ENCODE data around the gene VWA1. TPM values are rescaled to one million over a fixed set of nuclear protein-coding genes. Genes with fewer than 3 reads are reported as not detected.
"Not testable (repeated sequence)": the region's sequence is repeated elsewhere in the genome, so short reads cannot be mapped to it uniquely, and the experiment has no call there.

The VWA1 gene
- polyA plus RNA-seq, 1 of the 3 experiments (the other 2 are of a cell fraction): 7.4 TPM

DNA sequence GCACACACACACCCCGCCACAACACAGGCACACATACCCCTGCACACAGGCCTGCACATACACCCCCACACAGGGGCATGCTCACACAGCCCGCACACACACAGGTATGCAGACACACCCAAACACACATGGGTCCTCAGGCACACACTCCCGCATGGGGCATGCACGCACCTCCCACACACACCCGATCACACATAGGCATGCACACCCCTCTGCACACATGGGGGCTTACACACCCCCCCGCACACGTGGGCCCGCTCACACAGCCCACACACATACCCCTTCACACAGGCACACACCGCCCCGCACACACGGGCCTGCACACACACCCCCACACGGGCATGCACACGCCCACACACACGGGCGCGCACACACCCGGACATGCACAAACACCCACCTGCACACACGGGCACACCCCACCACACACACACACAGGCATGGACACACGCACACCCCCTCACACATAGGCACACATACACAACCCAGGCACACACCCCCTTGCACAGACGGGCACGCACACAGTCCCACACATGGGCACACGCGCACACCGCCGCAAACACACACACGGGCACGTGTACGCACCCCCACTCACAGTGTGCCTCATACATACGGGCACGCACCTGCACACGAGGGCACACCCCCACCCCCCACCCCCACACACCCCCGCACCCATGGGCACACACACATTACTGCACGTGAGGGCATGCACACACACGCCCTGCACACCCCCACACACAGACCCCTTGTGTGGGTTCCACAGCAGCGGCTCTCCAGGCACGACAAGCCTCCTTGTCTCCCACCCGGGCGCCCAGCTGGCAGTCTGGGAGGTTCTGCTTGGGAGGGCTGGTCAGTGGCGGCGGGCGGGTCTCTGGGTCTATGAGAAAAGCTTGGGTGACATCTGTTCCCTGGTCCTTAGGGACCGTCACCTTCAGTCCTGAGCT is 44.3 kb downstream of the VWA1 start:
- ChIA-PET CTCF (no interaction called here), POLR2A (no interaction called here)
- Histone ChIP-seq H4K20me1 (ENCODE audit: insufficient read depth) (peaks cover 5% of the 10 kb centered on the region; the same call in 1 of the 2 replicates), H3K9me2 (no peaks in the 10 kb centered on the region), H3K27ac (ENCODE audit: low read depth in 2 of 2, low read length in 1 of 2) (no peak overlapping the region), H3K36me3 (replicated peaks in 1 of 2; ENCODE audit: control insufficient read depth in 1 of 2, insufficient read depth in 2 of 2, low read length in 1 of 2) (peaks cover 3 to 24% of the 10 kb centered on the region in 2 experiments), H3K4me3 (ENCODE audit: low read depth in 2 of 2, low read length in 1 of 2) (no peak overlapping the region), H3K9me3 (no peaks in the 10 kb centered on the region), H3K4me2 (no peak overlapping the region), H3K4me1 (ENCODE audit: control insufficient read depth in 1 of 2, insufficient read depth in 2 of 2, low read depth in 1 of 2, low read length in 1 of 2) (no peaks in the 10 kb centered on the region), H3K27me3 (ENCODE audit: insufficient read depth) (no peaks in the 10 kb centered on the region), H3K79me2 (ENCODE audit: insufficient read depth) (peaks cover 41% of the 10 kb centered on the region), H3K9ac (no peak overlapping the region), H2AFZ (ENCODE audit: low read depth) (no peak overlapping the region), H3F3A (replicated peaks; ENCODE audit: insufficient read depth) (no peaks in the 10 kb centered on the region)
- TF ChIP-seq YY1 (IDR thresholded peaks at IDR 0.05; ENCODE audit: low read depth) (no peak), NFIC (IDR thresholded peaks at IDR 0.05; ENCODE audit: borderline replicate concordance) (no peak), TAF1 (IDR thresholded peaks at IDR 0.05; ENCODE audit: borderline replicate concordance, low read depth, low read length) (no peak), EP300 (IDR thresholded peaks at IDR 0.05; ENCODE audit: borderline replicate concordance in 1 of 2, low read depth in 1 of 2, low read length in 1 of 2) (no peak), FOSL2 (IDR thresholded peaks at IDR 0.05; ENCODE audit: borderline replicate concordance, low read depth) (no peak), MAX (IDR thresholded peaks at IDR 0.05; ENCODE audit: low read depth) (no peak), RFX5 (IDR thresholded peaks at IDR 0.05; ENCODE audit: low read length) (no peak), TEAD4 (IDR thresholded peaks at IDR 0.05; ENCODE audit: borderline replicate concordance, insufficient read depth) (no peak), GABPA (IDR thresholded peaks at IDR 0.05; ENCODE audit: low read depth) (no peak), MEF2A (IDR thresholded peaks at IDR 0.05; ENCODE audit: borderline replicate concordance, low read depth) (no peak), SMC3 (IDR thresholded peaks at IDR 0.05; ENCODE audit: low read depth, low read length) (no peak), JUND (IDR thresholded peaks at IDR 0.05) (no peak), RXRA (IDR thresholded peaks at IDR 0.05; ENCODE audit: borderline replicate concordance, low read depth) (no peak)
- TF ChIP-seq, protein P1, sequence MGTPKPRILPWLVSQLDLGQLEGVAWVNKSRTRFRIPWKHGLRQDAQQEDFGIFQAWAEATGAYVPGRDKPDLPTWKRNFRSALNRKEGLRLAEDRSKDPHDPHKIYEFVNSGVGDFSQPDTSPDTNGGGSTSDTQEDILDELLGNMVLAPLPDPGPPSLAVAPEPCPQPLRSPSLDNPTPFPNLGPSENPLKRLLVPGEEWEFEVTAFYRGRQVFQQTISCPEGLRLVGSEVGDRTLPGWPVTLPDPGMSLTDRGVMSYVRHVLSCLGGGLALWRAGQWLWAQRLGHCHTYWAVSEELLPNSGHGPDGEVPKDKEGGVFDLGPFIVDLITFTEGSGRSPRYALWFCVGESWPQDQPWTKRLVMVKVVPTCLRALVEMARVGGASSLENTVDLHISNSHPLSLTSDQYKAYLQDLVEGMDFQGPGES (IDR thresholded peaks at IDR 0.05; ENCODE audit: low read depth, low read length): no peak
- TF ChIP-seq, protein P2, sequence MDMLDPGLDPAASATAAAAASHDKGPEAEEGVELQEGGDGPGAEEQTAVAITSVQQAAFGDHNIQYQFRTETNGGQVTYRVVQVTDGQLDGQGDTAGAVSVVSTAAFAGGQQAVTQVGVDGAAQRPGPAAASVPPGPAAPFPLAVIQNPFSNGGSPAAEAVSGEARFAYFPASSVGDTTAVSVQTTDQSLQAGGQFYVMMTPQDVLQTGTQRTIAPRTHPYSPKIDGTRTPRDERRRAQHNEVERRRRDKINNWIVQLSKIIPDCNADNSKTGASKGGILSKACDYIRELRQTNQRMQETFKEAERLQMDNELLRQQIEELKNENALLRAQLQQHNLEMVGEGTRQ (IDR thresholded peaks at IDR 0.05; ENCODE audit: borderline replicate concordance, low read depth, low read length): no peak
- peak; percentile 29 for DNase-seq
- WGBS (ENCODE audit: low lambda C conversion rate): 97% methylated on average over 34 of the region's 42 CpGs

- H3K27ac ChIP-seq (ENCODE audit: low read depth in 2 of 2, low read length in 1 of 2); H3F3A ChIP-seq (replicated peaks; ENCODE audit: insufficient read depth); H2AFZ ChIP-seq (ENCODE audit: low read depth); H3K9me3 ChIP-seq; H3K4me1 ChIP-seq (ENCODE audit: control insufficient read depth in 1 of 2, insufficient read depth in 2 of 2, low read depth in 1 of 2, low read length in 1 of 2); H3K9ac ChIP-seq; H3K4me2 ChIP-seq; POLR2A ChIA-PET; H4K20me1 ChIP-seq (ENCODE audit: insufficient read depth); CTCF ChIA-PET; H3K27me3 ChIP-seq (ENCODE audit: insufficient read depth); H3K4me3 ChIP-seq (ENCODE audit: low read depth in 2 of 2, low read length in 1 of 2); H3K9me2 ChIP-seq: not testable (repeated sequence)
- peak; percentile 8 for DNase-seq
- Histone ChIP-seq H3K36me3 (replicated peaks in 1 of 2; ENCODE audit: control insufficient read depth in 1 of 2, insufficient read depth in 2 of 2, low read length in 1 of 2) (peaks cover 3 to 24% of the 10 kb centered on the region in 2 experiments), H3K79me2 (ENCODE audit: insufficient read depth) (peaks cover 35% of the 10 kb centered on the region)
- 96% methylated on average over 14 of the region's 16 CpGs for WGBS (ENCODE audit: low lambda C conversion rate)
Measured at GRCh38 chr1:1480488-1480867, 45.0 kb downstream of the VWA1 start.

GRCh38 chr1:1481811-1482210 is 46.3 kb downstream of the VWA1 start:
- CTCF ChIA-PET; H3K4me1 ChIP-seq (ENCODE audit: control insufficient read depth in 1 of 2, insufficient read depth in 2 of 2, low read depth in 1 of 2, low read length in 1 of 2); H3K27me3 ChIP-seq (ENCODE audit: insufficient read depth); H3K9ac ChIP-seq; H3F3A ChIP-seq (replicated peaks; ENCODE audit: insufficient read depth); H3K9me3 ChIP-seq; H3K4me3 ChIP-seq (ENCODE audit: low read depth in 2 of 2, low read length in 1 of 2); H3K27ac ChIP-seq (ENCODE audit: low read depth in 2 of 2, low read length in 1 of 2); H4K20me1 ChIP-seq (ENCODE audit: insufficient read depth); H3K9me2 ChIP-seq; H3K4me2 ChIP-seq; H2AFZ ChIP-seq (ENCODE audit: low read depth); POLR2A ChIA-PET; DNase-seq: not testable (repeated sequence)
- Histone ChIP-seq H3K79me2 (ENCODE audit: insufficient read depth) (peaks cover 26% of the 10 kb centered on the region), H3K36me3 (replicated peaks in 1 of 2; ENCODE audit: control insufficient read depth in 1 of 2, insufficient read depth in 2 of 2, low read length in 1 of 2) (peaks cover 3 to 24% of the 10 kb centered on the region in 2 experiments)
- WGBS (ENCODE audit: low lambda C conversion rate): no CpG with 5 or more reads among the region's 30 CpGs
